SH-SY5Y (cell line): ENCODE results near the gene WDR70.

Experiments used
- GATA2 ChIP-seq: IDR thresholded peaks from 2 replicates; pipeline ENCODE4 v1.6.1; 2011; ENCODE audit warnings: mild to moderate bottlenecking, low read depth, low read length
- GATA3 ChIP-seq: IDR thresholded peaks from 2 replicates; pipeline ENCODE4 v1.6.1; 2011; ENCODE audit warnings: low read depth, mild to moderate bottlenecking, low read length, moderate library complexity

- TF ChIP-seq GATA2, result no peak
- TF ChIP-seq GATA3, result no peak
These were observed 392.1 kb downstream of the WDR70 start for GRCh38 chr5:37771203-37771611.
